Upper lobe of left lung (tissue), 6 donors: Measurements from ENCODE around the gene ADAMTS2. TPM values are rescaled to one million over a fixed set of nuclear protein-coding genes. Genes with fewer than 3 reads are reported as not detected.

Experiments used
- ATAC-seq, 2 donors: fragments of 200-7000 bp; cut with Tn5 transposase; one replicate each; pipeline ENCODE4 v1.9.1; 2022; ENCODE audit warnings: mild to moderate bottlenecking in 2 of 2, moderate library complexity in 2 of 2; ENCODE audit not compliant: low FRiP score in 2 of 2
- DNase-seq, 2 donors: peaks; one replicate each; pipeline ENCODE4 v3.0.0-alpha.2; 2019 to 2020
- H3K27ac ChIP-seq, 4 donors: fragments of 200-600 bp; sonication (generic); one replicate each; pipeline ENCODE4 v1.5.1; 2016 to 2019
- H3K27me3 ChIP-seq, 4 donors: fragments of 200-600 bp; sonication (generic); one replicate each; pipeline ENCODE4 v1.5.1; 2017 to 2019
- H3K36me3 ChIP-seq, 4 donors: fragments of 200-600 bp; sonication (generic); one replicate each; pipeline ENCODE4 v1.5.1; 2016 to 2019
- H3K4me1 ChIP-seq, 4 donors: fragments of 200-600 bp; sonication (generic); one replicate each; pipeline ENCODE4 v1.5.1; 2018 to 2019
- H3K4me3 ChIP-seq, 4 donors: fragments of 200-600 bp; sonication (generic); one replicate each; pipeline ENCODE4 v1.5.1; 2017 to 2019; ENCODE audit warnings: mild to moderate bottlenecking in 2 of 4, moderate library complexity in 1 of 4
- H3K9me3 ChIP-seq, 4 donors: fragments of 200-600 bp; sonication (generic); one replicate each; pipeline ENCODE4 v1.5.1; 2018 to 2019
- EP300 ChIP-seq, 4 donors: sonication (generic); formaldehyde crosslinking; IDR thresholded peaks; one replicate each; pipeline ENCODE4 v1.5.1; 2017; ENCODE audit warnings: antibody characterized with exemption in 4 of 4, control low read depth in 2 of 4
- POLR2A ChIP-seq, 4 donors: fragments of 450-650 bp; IDR thresholded peaks; one replicate each; pipeline ENCODE4 v1.5.1; 2016 to 2017; ENCODE audit warnings: antibody characterized with exemption in 4 of 4, mild to moderate bottlenecking in 2 of 4
- POLR2AphosphoS5 ChIP-seq, 2 donors: sonication (generic); formaldehyde crosslinking; IDR thresholded peaks; one replicate each; pipeline ENCODE4 v1.5.1; 2017; ENCODE audit warnings: antibody characterized with exemption in 2 of 2
- WGBS, 2 donors: methylation state at CpG; one replicate each; pipeline ENCODE4 v1.1.5; 2017 to 2018; 5-methylcytosine and 5-hydroxymethylcytosine counted together
- total RNA-seq, 6 donors: library from RNA; depleted of rRNA in 4 of 6; stranded (reverse); fragments of >200 nt in 4 of 6; gene quantifications; one replicate each; pipeline versions ENCODE4 v1.1.0 to v1.2.1, GENCODE V29; 2016 to 2021
- TF ChIP-seq, protein P1 (sequence below), 6 experiments: fragments of 450-650 bp in 4 of 6; fragments of 200-600 bp in 2 of 6; sonication (generic) in 2 of 6; IDR thresholded peaks; one replicate each; pipeline ENCODE4 v1.5.1; 2016 to 2019; ENCODE audit warnings: antibody characterized with exemption in 6 of 6
- donor health status: DM: no; HTN: no; CAD: no; lungs with moderate emphysema.
- donor health status: DM: no; HTN: yes; CAD: no; lungs with severe emphysema.

The ADAMTS2 gene
- total RNA-seq, 6 donors from 2014 or later = 10.0 to 114 (median 25.7) TPM

DNA sequence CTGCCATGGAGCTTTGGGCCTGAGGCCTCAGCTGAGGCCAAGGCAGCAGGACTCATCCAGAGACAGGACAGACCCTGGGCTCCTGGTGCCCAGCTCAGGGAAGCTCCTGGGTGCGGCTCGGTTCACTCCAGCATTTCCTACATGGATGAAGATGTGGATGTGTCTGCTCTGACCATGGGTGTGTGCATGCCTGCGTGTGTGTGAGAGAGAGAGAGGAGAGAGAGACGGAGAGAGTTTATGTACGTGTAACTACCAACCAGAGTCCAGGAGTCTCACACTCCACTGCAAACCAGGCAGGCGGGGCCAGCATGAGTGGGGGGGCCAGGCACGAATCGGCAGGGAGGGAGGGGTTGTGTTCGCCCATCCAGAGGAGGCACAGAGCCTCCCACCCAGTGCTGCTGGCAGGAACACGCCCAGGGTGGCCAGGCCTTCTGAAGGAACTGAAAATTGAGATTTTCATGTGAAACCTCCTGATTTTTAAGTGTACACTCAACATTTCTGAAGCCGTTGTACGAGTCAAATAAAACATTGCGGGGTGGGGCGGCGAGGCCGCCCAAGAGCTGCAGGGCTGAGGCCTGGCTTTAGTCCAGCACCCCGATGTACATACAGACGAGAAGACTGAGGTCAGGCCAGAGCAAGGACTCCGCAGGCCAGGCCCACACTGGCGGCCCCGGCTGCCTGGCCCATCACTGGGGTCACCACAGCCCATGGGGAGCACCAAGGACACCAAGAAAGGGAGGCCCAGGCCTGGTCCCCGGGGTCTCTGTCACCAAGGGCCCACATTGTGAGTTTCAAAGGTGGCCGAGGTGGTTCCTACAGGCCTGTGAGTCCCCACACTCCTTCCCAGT, 88.7 kb downstream of the ADAMTS2 start:
- DNase-seq (peak; percentile 20 to 78), ATAC-seq (peak in 1 of 2 donors; percentile 3)
- H3K9me3 ChIP-seq = no peaks in the 10 kb centered on the region

DNA sequence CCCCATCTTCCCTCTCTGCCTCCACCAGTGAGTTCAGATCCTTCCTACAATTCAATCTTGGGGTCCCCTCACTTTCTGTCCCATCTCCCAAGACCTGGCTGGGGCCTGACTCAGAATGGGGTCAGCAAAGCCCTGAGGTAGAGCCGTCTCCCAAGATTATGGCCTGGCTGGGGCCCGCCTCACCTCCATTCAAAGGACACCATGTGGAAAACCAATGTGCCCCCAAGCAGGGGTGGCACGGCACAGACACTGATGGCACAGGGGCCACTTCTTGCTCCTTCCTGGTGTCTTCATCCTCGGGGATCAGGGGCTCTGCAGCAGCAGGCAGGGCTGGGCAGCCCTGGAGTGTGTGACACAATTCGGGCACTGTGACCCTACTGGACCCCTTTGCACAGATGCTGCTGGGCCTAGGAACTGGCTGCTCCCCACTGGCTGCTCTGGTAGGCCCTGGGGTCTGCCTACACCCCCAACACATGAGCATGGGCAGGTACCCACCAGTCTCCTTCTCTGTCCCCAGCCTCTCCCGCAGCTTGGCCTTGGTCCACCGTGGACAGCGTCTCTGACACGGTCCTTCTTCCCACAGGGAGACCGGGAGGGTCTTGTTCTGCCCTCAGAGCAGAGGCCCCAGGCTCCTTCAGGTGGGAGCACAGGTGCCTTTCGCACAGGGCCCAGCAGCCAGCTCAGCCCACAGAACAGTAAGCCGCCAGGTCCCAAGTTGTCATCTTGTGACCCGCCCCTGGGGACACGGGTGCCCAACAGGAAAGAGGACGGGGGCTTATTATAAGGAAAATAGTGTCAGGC, 89.5 kb downstream of the ADAMTS2 start:
- Histone ChIP-seq H3K36me3 (no peaks in the 10 kb centered on the region), H3K27me3 (no peaks in the 10 kb centered on the region)
- peak in 1 of 2 donors; percentile 13 for DNase-seq

More for the DNA sequence above, 88.7 kb downstream of the ADAMTS2 start:
- Histone ChIP-seq H3K27ac (peak overlapping the region in 1 of 4 donors; percentile 7), H3K4me3 (no peak overlapping the region), H3K4me1 (peaks cover 0 to 8% (median 2%) of the 10 kb centered on the region in 4 donors), H3K27me3 (no peaks in the 10 kb centered on the region), H3K36me3 (no peaks in the 10 kb centered on the region)
- TF ChIP-seq EP300 (IDR thresholded peaks at IDR 0.05) = no peak
- WGBS, 2 donors = 70 to 71% methylated on average over 18 to 23 of the region's 23 CpGs

DNA sequence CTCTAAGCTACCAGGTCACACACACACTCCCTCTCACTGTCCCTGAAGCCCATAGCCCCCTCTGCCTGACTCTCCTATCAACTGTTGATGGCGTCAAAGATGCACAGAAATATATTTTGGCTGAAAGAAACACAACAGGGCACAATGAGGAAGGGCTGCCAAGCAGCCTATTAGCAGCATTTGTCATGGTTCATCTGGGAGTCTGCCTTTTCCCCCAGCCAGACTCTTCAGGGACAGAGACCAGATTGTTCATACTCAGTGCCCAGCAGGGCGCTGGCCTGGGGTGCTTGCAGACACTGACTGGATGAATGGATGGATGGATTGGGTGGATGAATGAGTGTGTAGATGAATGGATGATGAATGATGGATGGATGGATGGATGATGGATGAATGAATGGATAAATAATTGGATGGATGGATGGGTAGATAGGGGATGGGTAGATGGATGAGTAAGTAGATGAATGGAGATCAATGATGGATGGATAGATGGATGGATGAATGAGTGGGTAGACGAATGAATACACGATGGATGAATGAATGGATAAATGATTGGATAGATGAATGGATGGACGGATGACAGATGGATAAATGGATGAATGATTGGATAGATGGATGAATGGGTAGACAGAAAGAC, 90.5 kb downstream of the ADAMTS2 start:
- peak in 1 of 2 donors; percentile 4 for DNase-seq
- 90 to 93% methylated on average over 5 of the region's 5 CpGs for WGBS, 2 donors
- TF ChIP-seq EP300 (IDR thresholded peaks at IDR 0.05) (no peak), POLR2AphosphoS5 (IDR thresholded peaks at IDR 0.05) (no peak), POLR2A (IDR thresholded peaks at IDR 0.05) (no peak)
- TF ChIP-seq, protein P1, sequence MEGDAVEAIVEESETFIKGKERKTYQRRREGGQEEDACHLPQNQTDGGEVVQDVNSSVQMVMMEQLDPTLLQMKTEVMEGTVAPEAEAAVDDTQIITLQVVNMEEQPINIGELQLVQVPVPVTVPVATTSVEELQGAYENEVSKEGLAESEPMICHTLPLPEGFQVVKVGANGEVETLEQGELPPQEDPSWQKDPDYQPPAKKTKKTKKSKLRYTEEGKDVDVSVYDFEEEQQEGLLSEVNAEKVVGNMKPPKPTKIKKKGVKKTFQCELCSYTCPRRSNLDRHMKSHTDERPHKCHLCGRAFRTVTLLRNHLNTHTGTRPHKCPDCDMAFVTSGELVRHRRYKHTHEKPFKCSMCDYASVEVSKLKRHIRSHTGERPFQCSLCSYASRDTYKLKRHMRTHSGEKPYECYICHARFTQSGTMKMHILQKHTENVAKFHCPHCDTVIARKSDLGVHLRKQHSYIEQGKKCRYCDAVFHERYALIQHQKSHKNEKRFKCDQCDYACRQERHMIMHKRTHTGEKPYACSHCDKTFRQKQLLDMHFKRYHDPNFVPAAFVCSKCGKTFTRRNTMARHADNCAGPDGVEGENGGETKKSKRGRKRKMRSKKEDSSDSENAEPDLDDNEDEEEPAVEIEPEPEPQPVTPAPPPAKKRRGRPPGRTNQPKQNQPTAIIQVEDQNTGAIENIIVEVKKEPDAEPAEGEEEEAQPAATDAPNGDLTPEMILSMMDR (IDR thresholded peaks at IDR 0.05) = no peak
- H3K4me3 ChIP-seq = no peak overlapping the region
- peaks cover 0 to 5% (median 2%) of the 10 kb centered on the region in 4 donors for H3K4me1 ChIP-seq
- no peak for ATAC-seq
- no peaks in the 10 kb centered on the region for H3K9me3 ChIP-seq
- no peaks in the 10 kb centered on the region for H3K36me3 ChIP-seq
- no peak overlapping the region for H3K27ac ChIP-seq
- no peaks in the 10 kb centered on the region for H3K27me3 ChIP-seq

More for the DNA sequence above, 89.5 kb downstream of the ADAMTS2 start:
- H3K9me3 ChIP-seq = no peaks in the 10 kb centered on the region
- WGBS, 2 donors = 92 to 93% methylated on average over 10 to 15 of the region's 15 CpGs
- no peak overlapping the region for H3K27ac ChIP-seq
- ATAC-seq = no peak
- no peak overlapping the region for H3K4me3 ChIP-seq
- peaks cover 0 to 8% (median 2%) of the 10 kb centered on the region in 4 donors for H3K4me1 ChIP-seq
- no peak for TF ChIP-seq EP300 (IDR thresholded peaks at IDR 0.05)
- TF ChIP-seq POLR2AphosphoS5 (IDR thresholded peaks at IDR 0.05) = no peak
- no peak for TF ChIP-seq POLR2A (IDR thresholded peaks at IDR 0.05)
- TF ChIP-seq, protein P1 (IDR thresholded peaks at IDR 0.05) = no peak

DNA sequence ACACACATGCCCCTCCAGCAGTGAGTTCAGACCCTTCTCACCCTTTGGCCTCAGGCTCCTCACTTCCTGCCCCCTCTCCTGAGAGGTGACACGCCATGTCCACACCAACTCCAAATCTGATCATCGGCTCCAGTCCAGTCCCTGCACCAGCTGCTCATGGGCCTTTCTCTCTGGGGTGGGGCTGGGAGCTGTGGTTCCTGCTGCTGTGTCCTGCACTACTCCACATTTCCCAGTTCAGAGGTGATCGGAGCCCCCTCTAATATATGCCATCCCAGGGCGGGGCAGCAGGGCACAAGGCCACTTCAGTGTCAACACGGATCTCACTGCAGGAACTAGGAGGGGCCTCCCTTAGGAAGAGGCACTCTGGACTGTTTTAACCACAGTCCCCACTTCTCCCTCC, 91.5 kb downstream of the ADAMTS2 start:
- H3K27ac ChIP-seq = no peak overlapping the region
- peaks cover 0 to 1% (median under 1%) of the 10 kb centered on the region in 4 donors for H3K4me1 ChIP-seq
- no peaks in the 10 kb centered on the region for H3K27me3 ChIP-seq
- TF ChIP-seq POLR2A (IDR thresholded peaks at IDR 0.05) = no peak
- no peak for TF ChIP-seq EP300 (IDR thresholded peaks at IDR 0.05)
- TF ChIP-seq, protein P1 (IDR thresholded peaks at IDR 0.05) = no peak
- TF ChIP-seq POLR2AphosphoS5 (IDR thresholded peaks at IDR 0.05) = no peak
- H3K4me3 ChIP-seq = no peak overlapping the region
- H3K9me3 ChIP-seq = no peaks in the 10 kb centered on the region
- no peaks in the 10 kb centered on the region for H3K36me3 ChIP-seq
- ATAC-seq = no peak
- WGBS, 2 donors = 70 to 72% methylated on average over 5 of the region's 5 CpGs
- peak in 1 of 2 donors; percentile 12 for DNase-seq
